Measurements from ENCODE around the gene SIL1. TPM values are rescaled to one million over a fixed set of nuclear protein-coding genes. Genes with fewer than 3 reads are reported as not detected.

The SIL1 gene
- total and polyA plus RNA-seq, 2 of the 8 experiments (the other 6 are each of a cell fraction or from before 2014, with no cell fraction given), result 8.3 to 12.8 TPM

DNA sequence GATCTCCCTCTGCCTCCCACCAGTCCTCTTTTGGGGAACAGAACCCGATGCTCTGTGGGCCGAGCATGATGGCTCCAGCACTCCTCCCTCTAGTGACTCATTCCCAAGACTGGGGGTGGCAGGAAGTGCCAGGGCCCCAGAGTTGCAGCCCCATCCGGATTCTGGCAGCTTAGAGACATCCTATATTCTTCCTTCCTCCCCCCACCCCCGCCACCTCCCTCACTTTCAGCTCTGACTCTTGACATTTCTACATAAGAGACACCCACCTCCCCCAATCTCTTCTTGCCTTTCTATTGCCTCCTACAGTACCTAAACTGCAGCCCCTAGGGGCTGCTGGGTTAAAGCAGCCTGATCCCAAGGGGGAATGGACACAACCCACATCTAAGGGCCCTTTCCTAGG lies 48.2 kb upstream of the SIL1 start:
- no peak for DNase-seq (ENCODE audit: low read depth in 1 of 2, low spot score in 2 of 2)

More for the DNA sequence above, 48.2 kb upstream of the SIL1 start:
- Histone ChIP-seq H2BK120ac (replicated peaks; ENCODE audit: low read depth, low read length) (no peak overlapping the region), H2AK5ac (ENCODE audit: low read depth, low read length) (no peak overlapping the region), H3K56ac (replicated peaks; ENCODE audit: insufficient read length, low read depth, low read length) (no peak overlapping the region), H3K23ac (ENCODE audit: insufficient read length) (no peak overlapping the region), H3K9ac (replicated peaks in 1 of 4; ENCODE audit: extremely low read depth in 1 of 4, low read depth in 3 of 4, low read length in 3 of 4) (no peak overlapping the region), H3K79me2 (ENCODE audit: control insufficient read depth in 1 of 2, insufficient read depth in 2 of 2, low read length in 2 of 2) (no peaks in the 10 kb centered on the region), H3K4me2 (ENCODE audit: insufficient read depth in 1 of 2, low read depth in 2 of 2, low read length in 2 of 2) (no peak overlapping the region), H3K4me1 (replicated peaks in 1 of 4; ENCODE audit: control insufficient read depth in 3 of 4, insufficient read depth in 4 of 4, low read length in 3 of 4) (peaks cover 0 to 3% (median 0%) of the 10 kb centered on the region in 4 experiments; a peak in 2 of 7 replicates), H3K14ac (ENCODE audit: insufficient read length) (no peak overlapping the region), H3K23me2 (ENCODE audit: low read depth, low read length) (no peaks in the 10 kb centered on the region), H2BK15ac (ENCODE audit: low read length) (no peak overlapping the region), H3K79me1 (ENCODE audit: low read depth, low read length) (no peaks in the 10 kb centered on the region), H2BK20ac (ENCODE audit: low read length) (no peak overlapping the region), H4K91ac (replicated peaks; ENCODE audit: insufficient read length, low read length) (no peak overlapping the region), H3K36me3 (ENCODE audit: control insufficient read depth in 2 of 4, insufficient read depth in 4 of 4, low read length in 3 of 4) (no peaks in the 10 kb centered on the region), H3K18ac (ENCODE audit: extremely low read depth, low read length) (peak overlapping the region; percentile 60; the same call in 1 of the 2 replicates), H2BK5ac (ENCODE audit: low read depth, low read length) (no peak overlapping the region), H2BK12ac (ENCODE audit: low read depth, low read length) (no peak overlapping the region; the same call in 1 of the 2 replicates), H4K8ac (ENCODE audit: extremely low read depth, insufficient read depth, low read length) (no peak overlapping the region), H3K9me3 (ENCODE audit: insufficient read depth in 2 of 2, low read depth in 1 of 2, low read length in 1 of 2) (no peaks in the 10 kb centered on the region), H4K20me1 (replicated peaks in 1 of 2; ENCODE audit: control insufficient read depth in 1 of 2, insufficient read depth in 2 of 2, low read length in 2 of 2) (no peaks in the 10 kb centered on the region), H3K27ac (ENCODE audit: low read depth, low read length) (no peak overlapping the region), H3K27me3 (replicated peaks in 1 of 4; ENCODE audit: control insufficient read depth in 3 of 4, extremely low read depth in 1 of 4, insufficient read depth in 3 of 4, low read length in 3 of 4) (no peaks in the 10 kb centered on the region), H2AFZ (ENCODE audit: low read length) (peak overlapping the region; percentile 51), H3K4ac (replicated peaks; ENCODE audit: insufficient read length, low read depth, low read length) (no peak overlapping the region), H4K5ac (ENCODE audit: insufficient read length, low read depth, low read length) (no peak overlapping the region), H3K4me3 (ENCODE audit: extremely low read depth in 1 of 4, insufficient read depth in 2 of 4, low read depth in 3 of 4, low read length in 4 of 4) (no peak overlapping the region)
- WGBS, 2 experiments (ENCODE audit: extremely low coverage in 1 of 2, insufficient coverage in 1 of 2, insufficient read length in 1 of 2, insufficient replicate concordance in 2 of 2, low coverage in 1 of 2, low lambda C conversion rate in 2 of 2, missing lambda C conversion rate in 1 of 2), result 57% methylated on average over 3 of the region's 4 CpGs; no CpG with 5 or more reads in 1 of the 2 experiments
- no peak for FAIRE-seq
- ChIA-PET POLR2A (ENCODE audit: partially characterized antibody) (interaction anchor here (0.6 to 0.9 kb wide), 2 partner anchors 31 to 122 kb away, joined by 3 to 5 read pairs; no protein-coding TSS in a partner anchor), CTCF (ENCODE audit: partially characterized antibody) (interaction anchor here (0.8 to 2.3 kb wide), 9 partner anchors 12 to 635 kb away, joined by 3 to 13 read pairs (median 3); no protein-coding TSS in a partner anchor)
- TF ChIP-seq TAF1 (IDR thresholded peaks at IDR 0.05; ENCODE audit: low read depth, low read length), result 0 out of 2 replicates have a peak, but pooled peaks have one; percentile 16
- TF ChIP-seq POLR2A (IDR thresholded peaks at IDR 0.05; ENCODE audit: control extremely low read depth in 1 of 2, low read depth in 2 of 2, low read length in 2 of 2), result no peak
- peak; percentile 53; the same call in 1 of the 2 replicates for TF ChIP-seq JUND (IDR thresholded peaks at IDR 0.05; ENCODE audit: low read length)
- TF ChIP-seq, protein P1, sequence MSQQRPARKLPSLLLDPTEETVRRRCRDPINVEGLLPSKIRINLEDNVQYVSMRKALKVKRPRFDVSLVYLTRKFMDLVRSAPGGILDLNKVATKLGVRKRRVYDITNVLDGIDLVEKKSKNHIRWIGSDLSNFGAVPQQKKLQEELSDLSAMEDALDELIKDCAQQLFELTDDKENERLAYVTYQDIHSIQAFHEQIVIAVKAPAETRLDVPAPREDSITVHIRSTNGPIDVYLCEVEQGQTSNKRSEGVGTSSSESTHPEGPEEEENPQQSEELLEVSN (IDR thresholded peaks at IDR 0.05), result no peak
- peak in 1 of 2 experiments; percentile 2; a peak in 1 of 4 replicates for TF ChIP-seq RAD21 (IDR thresholded peaks at IDR 0.05 in 1 of 2, conservative IDR thresholded peaks at IDR 0.05 in 1 of 2; ENCODE audit: low read depth in 2 of 2, low read length in 2 of 2)
